ENCODE results near the gene ACADL. TPM values are rescaled to one million over a fixed set of nuclear protein-coding genes. Genes with fewer than 3 reads are reported as not detected.

ACADL gene
- total and polyA plus RNA-seq, 2 donors (not counting 3 experiments of a cell fraction or from before 2014, with no cell fraction given): not detected

GRCh38 chr2:210167227-210167626, 58.0 kb downstream of the ACADL start:
- no peaks in the 10 kb centered on the region for H3K9me1 ChIP-seq (replicated peaks; ENCODE audit: control insufficient read depth, extremely low read depth, insufficient read depth, low read length)
- H3K9me3 ChIP-seq (replicated peaks; ENCODE audit: control insufficient read depth, insufficient read depth, low read length): no peaks in the 10 kb centered on the region
- BruUV-seq (replicated peaks): no TSS peak
- H3K27me3 ChIP-seq (ENCODE audit: control insufficient read depth in 2 of 2, insufficient read depth in 2 of 2, low read length in 2 of 2): no peaks in the 10 kb centered on the region
- H3K36me3 ChIP-seq (ENCODE audit: control insufficient read depth in 2 of 2, extremely low read depth in 1 of 2, insufficient read depth in 2 of 2, low read length in 2 of 2): no peaks in the 10 kb centered on the region
- no peaks in the 10 kb centered on the region for H4K20me1 ChIP-seq (replicated peaks; ENCODE audit: control insufficient read depth, extremely low read depth, insufficient read depth, low read length)
- CTCF ChIA-PET: interaction anchor here (0.7 to 1.2 kb wide), 3 partner anchors 11 to 206 kb away, joined by 3 to 4 read pairs (median 3); no protein-coding TSS in a partner anchor
- no peak overlapping the region for H3K4me3 ChIP-seq (replicated peaks in 1 of 3; ENCODE audit: insufficient read depth in 1 of 3, low read depth in 1 of 3, low read length in 3 of 3)
- H3K79me2 ChIP-seq (ENCODE audit: control insufficient read depth, insufficient read depth, low read length): peaks cover 27% of the 10 kb centered on the region
- POLR2A ChIA-PET: interaction anchor here (0.7 kb wide), 1 partner anchor 744 kb away, joined by 3 read pairs; the partner anchor contains the start of gene MAP2
- no peak overlapping the region for H3K27ac ChIP-seq (ENCODE audit: insufficient read depth, low read depth, low read length)
- H3K4me2 ChIP-seq (ENCODE audit: insufficient read depth, low read length): no peak overlapping the region
- DNase-seq (ENCODE audit: low read depth, low spot score): peak; percentile 22
- H3K9ac ChIP-seq (replicated peaks; ENCODE audit: extremely low read depth, insufficient read depth, low read length): no peak overlapping the region
- intact Hi-C loops (cut with micrococcal nuclease): no loop called here
- dilution Hi-C loops (cut with MboI; ENCODE audit: extremely low pct_ligation_motif_present, low sequenced_read_pairs): no loop called here
- peaks cover 11% of the 10 kb centered on the region for H3K4me1 ChIP-seq (ENCODE audit: control insufficient read depth, extremely low read depth, insufficient read depth, low read length)
- TF ChIP-seq POLR2AphosphoS5 (IDR thresholded peaks at IDR 0.05; ENCODE audit: insufficient read depth, low read depth, low read length) (no peak), MAX (IDR thresholded peaks at IDR 0.05; ENCODE audit: insufficient read depth, insufficient read length) (no peak), CTCF (IDR thresholded peaks at IDR 0.05; ENCODE audit: extremely low read depth in 1 of 2, insufficient read depth in 1 of 2, low read depth in 1 of 2, low read length in 2 of 2) (no peak), FOS (IDR thresholded peaks at IDR 0.05; ENCODE audit: borderline replicate concordance, insufficient read depth, low read length) (peak; percentile 30)
- FAIRE-seq: no peak
- H2AFZ ChIP-seq (ENCODE audit: low read depth, low read length): no peak overlapping the region

Data from endothelial cell of umbilical vein (primary cell).